ENCODE data around the gene VAC14.
"Not testable (repeated sequence)": the region's sequence is repeated elsewhere in the genome, so short reads cannot be mapped to it uniquely, and the experiment has no call there.

Gene VAC14

DNA sequence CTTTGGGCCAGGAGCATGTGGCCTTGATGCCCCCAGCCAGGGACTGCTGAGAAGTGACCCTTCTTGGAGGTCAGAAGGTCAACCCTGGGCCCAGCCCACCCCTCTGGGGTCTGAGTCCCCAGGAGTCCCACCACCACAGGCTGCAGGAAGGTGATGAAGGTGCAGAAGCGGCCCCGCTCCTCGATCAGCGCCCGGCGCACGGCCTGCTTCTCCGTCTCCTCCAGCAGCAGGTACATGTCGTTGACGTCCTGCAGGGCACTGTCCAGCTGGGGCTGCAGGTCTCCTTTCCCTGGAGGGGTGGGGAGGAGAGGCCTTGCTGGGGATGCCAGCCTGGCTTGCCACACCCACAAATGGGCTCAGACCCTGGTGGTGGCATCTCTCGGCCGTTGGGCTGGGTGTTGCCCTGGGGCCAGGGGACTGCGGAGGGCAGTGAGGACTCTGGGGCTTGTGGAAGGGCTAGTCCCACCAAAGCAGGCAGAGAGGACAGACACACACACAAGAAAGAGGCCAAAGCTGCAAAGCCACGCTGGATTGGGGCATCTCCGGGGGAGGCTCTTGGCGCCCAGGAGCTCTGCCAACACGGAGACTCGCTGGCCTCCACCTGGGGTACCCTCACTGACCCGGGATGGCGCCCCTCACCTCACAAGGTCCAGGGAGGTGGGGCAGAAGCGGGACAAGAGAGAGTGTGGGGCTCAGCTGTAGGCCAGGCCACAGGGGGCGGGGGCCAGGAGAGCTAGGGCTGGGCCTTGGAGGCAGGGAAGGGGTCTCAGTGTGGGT, 122.6 kb downstream of the VAC14 start:
- no peak for DNase-seq

DNA sequence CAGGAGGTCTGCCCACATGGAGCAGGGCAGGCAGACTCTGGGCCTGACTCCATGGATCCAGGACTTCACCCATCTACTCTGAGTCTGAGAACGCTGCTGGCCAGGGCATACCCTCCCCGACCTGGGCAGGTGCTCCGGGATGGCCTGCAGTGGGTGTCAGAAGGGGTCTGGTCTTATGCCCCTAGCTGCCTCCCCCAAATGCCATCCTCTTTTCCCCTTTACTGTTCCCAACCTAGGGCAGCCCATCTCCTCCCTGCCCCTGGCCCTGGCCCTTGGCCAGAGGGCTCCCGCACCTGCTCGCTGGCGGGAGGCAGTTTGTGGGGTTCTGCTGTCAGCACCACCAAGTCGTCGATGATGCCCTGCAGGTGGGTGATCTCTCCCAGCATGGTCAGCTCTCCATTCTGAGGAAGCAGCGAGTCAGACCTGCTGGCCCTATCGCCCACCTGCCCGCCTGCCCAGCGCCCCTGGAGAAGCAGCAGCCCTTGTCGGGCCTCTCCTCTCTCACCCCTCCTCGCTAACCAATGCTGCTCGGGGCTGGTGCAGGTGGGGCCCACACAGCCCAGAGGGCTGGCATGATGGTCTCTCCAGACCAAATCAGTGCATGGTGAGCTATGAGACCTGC, 123.3 kb downstream of the VAC14 start:
- DNase-seq, result no peak

DNA sequence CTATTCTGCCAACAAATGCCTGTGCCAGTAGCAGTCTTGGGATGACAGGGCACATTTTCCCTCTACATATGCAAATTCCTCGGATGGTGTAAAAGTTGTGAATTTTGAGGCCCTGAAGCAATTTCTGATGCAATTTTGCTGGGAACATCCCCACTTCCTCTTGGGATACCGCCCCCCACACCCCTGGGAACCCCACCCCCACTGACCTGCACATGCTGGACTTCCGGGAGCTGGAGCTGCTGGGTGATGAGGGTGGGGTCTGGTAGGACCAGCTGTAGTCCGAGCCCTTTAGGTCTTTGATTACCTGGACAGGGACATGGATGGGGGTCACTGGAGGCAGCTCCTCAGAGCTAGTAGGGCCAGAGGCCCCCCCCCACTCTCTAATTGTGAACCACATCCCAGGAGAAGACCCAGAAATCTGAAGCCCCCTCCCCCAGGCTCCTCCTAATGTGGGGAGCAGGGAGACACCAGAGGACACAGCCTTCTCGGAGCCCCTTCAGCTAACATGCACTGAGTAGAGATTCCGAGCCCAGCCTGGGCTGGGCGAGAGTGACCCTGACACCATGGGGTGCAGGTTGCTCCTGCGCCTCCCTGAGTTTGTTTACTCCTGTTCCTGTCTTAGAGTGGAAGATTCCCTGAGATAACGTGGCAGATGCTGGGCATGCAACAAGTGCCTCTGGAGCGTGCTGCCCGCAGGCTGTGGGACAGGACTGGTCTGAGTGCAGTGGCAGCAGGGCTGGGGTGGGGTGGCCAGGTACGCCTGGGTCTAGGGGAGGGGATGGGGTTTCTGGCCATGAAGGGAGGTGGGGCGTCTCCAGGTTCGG, 124.1 kb downstream of the VAC14 start:
- DNase-seq, result no peak

DNA sequence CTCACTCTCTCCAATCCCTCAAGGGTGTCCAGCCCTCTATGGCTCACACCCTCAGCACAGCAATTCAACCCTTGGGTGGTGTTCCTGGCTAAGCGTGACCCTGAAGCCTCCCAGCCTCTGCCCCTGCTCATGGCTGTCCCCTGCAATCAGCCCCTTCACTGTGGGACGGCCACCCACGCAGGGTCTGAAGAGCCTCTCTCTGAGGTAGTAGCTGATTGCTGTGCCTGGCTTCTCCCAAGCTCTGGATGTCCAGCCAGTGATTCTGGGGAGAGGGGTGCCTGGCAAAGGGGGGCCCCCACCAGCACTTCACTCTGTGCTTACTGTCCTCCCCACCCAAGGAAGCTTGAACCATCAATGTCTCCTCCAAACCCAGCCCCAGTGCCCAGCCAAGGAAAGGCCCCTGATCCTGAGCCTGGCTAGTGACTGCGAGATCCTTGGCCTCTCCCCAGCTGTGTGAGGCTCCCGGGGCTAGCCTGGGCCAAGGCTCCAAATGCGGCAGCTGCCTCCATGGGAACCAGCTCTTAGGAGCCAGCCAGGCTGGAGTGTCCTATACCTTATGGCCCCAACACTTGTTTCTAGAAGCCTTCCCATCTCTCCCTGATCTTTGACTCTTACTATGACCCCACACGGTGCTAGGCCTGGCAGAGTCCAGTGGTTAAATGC, 125.0 kb downstream of the VAC14 start:
- no peak for DNase-seq

DNA sequence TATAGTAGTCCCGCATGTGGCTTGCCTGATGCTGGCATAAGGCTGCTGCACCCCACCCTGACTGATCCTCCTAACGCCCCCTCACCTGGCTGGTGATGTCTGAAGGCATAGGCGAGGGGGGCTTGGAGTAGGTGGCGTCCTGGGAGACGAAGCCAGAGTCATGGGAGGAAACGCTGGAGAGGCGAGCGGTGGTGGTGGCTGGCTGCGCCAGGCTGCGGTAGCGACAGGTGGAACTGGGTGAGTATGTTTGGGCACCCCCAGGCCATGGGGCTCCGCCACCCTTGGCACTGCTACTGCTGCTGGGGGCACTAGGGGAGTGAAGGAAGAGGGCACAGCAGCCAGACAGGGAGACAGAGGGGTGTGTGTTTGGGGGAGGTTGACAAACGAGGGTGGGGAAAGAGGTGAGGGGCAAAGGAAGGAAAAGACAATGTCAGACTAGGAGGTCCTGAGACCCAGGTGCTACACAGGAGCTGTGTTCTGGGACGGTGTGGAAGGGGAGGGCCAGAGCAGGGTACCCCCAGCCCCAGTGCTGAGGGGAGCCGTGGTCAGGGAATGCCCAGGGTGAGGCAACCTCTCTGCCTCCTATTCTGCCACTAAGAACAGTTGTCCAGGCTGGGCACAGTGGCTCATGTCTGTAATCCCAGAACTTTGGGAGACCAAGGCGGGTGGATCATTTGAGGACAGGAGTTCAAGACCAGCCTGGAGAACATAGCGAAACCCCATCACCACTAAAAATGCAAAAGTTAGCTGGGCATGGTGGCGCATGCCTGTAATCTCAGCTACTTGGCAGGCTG, 126.5 kb downstream of the VAC14 start:
- DNase-seq, result no peak

DNA sequence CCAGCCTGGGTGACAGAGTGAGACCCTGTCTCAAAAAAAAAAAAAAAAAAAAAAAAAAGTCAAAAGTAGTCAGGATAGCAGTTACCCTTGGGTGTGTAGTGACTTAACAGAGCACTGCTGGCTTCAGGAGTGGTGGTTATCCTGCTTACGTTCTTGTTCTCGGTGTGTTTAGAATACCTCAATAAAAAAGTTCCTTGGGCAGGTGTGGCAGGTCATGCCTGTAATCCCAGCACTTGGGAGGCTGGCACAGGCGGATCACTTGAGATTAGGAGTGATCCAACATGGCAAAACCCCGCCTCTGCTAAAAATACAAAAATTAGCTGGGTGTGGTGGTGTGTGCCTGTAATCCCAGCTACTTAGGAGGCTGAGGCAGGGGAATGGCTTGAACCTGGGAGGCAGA, 130.0 kb downstream of the VAC14 start:
- DNase-seq, result not testable (repeated sequence)

DNA sequence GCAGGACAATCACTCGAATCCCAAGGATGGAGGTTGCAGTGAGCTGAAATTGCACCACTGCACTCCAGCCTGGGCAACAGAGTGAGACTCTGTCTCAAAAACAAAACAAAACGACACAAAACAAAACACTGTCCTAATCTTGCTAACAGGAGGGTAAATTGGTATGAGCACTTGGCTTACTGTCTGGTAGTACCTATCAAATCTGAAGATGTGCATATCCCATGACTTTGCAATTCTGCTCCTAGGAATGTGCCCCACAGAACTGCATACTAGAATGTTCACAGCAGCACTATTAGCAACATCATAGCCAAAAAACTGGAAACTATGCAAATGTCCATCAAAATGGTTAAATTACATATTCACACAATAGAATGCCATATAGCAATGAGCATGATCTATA, 130.8 kb downstream of the VAC14 start:
- no peak for DNase-seq

DNA sequence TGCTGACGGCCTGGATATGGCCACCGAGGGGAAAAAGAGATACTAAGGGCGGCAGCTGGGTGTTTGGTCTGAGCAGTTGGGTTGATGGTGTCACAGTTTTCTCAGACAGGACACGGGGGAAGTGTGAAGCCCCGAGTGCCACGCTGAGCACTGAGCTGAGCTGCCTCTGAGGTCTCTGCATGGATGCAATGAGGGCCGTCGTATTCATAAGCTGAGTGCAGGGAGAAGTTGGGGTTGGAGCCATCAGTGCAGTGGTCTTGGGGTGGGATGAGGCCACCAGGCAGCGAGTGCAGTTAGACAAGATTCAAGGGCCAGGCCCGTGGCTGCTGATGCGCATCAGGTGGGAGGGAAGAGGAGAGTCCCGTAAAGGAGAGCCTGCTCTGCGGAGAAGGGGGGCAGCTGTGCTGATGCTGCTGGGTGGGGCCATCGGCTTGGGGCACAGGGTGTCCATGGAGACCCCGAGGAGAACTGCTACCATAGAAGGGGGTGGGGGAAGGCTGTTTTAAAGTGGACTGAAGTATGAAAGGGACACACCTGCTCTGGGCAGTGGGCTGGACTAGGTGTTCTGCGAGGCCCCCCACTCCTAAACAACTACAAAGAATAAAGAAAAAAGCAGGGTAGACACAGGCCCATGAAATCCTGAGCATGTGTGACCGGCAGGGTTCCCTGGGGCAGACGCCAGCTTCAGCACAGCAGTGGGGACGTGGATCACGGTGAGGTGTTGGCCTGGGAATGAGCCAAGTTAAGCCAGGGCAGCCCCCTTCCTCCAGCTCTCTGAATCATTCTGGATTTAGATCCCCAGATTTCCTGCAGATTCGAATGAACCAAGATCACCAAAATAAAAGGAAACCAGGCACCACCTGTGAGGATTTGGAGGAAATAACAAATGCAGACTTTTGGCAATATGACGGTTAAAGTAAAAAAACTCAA, 134.9 kb downstream of the VAC14 start:
- no peak for DNase-seq

DNA sequence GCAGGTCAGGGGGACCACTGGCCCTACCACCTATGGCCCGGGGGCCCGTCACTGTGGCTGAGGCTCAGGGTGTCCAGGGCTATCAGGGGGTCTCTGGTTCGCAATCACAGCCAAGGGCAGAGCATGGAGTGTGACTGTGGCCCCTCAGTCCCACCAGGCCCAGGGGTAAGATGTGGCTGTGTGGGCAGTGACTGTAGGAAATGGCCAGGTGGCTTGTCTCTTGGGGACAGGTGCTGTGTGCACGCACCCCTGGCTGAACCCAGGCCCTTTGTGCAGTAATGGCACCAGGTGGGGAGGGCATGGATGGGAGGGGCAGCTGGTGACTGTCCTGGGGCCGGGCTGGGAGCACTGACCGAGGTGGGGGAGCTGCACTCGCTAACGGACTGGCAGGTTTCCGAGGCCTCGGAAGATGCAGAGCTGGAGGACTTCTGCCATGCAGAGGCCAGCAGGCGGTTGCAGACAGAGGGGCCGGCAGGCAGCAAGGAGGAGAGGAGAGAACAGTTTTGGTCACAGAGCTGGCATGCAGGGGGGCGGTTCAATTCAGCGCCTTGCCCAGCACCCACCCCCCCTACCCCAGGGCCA, 135.8 kb downstream of the VAC14 start:
- no peak for DNase-seq

DNA sequence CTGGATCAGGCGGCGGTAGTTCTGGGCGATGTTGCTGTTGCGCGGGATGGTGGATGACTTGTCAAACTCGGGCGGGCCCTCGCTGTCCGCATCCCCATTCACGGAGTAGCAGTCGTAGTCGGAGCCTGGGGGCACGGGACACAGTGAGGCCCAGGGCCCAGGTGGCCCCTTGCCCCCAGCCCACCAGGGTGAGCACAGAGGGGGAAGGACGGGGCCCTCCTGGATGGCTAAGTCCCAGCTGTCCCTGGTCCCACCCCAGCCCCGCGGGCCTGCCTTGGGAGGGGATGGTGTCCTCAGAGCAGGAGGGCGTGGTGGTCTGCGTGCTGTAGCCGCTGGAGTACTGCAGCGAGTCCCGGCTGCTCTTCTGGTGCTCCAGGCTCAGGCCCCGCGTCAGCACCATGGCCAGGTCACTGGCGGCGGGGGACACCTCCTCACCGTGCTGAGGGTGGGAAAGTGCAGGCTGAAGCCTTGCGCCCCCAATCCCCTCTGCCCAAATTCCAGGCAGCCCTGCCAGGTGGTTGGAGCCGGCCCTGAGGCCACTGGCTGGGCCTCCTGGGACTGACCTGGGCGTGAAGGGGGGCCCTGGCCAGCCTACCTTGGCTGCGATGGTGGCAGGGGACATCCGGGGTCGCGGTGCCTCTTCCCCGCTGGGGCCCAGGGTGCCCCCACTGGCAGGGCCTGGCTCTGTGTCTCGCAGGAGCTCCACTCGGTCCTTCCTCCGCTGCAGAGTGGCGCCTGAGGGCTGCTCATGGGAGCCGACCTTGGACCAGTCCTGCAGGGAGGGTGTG, 136.4 kb downstream of the VAC14 start:
- no peak for DNase-seq

DNA sequence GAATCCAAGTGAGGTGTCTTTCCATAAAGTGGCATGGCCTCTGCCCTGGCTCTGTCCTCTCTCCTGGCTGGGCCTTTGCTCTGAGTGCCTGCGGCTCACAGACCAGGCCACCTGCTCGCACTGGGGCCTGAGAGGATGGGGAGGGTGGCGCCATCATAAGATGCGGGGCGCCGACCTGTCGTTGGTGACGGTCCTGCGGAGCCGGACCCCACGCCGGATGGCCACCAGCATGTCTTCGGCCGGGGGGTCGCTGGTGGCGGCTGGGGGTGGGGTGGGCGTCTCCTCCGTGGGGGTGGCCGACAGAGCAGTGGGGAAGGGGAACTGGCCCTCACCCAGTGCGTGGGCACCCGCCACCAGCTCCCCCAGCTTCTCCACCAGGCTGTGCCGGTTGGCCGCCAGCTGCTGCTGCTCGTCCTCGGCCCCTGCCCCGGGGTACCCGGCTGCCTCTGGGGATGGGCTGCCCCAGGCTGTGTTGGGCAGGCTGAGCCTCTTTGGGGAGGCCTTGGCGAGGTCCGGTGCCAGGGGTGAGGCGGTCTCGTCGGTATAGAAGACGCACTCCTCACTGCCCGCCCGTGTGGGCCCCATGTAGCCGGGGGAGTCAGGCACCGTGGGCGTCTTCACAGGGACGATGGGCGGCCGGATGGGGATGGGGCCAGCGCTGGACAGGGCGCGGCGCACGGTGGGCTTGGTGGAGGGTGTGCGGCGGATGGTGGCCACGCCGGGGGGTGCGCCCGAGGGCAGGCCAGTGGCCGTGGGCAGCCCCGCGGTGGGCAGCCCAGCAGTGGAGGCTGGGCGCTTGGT, 137.2 kb downstream of the VAC14 start:
- DNase-seq, result no peak

DNA sequence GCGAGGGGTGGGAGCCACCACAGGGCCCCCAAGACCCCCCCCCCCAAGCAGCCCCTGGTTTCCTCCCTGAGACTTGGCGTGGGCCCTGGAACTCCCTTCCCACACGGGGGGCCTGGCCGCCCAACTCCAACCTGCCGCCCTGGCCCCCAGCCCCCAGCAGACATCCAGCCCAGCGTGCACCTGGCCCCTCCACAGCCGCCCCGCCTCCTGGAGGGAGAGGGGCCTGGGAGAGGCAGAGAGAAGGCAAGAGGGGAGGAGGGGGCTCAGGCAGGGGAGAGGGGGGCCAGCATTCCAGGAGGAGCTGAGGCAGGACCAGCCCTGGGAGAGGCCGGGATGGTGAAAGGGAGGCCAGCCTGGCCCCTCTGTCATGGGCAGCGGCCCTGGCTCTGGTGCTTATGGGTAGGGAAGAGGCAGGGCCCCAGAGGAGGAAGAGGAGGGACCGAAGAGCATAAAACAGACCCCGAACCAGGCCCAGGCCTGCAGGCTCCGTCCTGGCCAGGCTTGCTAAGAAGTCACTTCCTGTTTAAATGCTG, 137.9 kb downstream of the VAC14 start:
- DNase-seq, result no peak

DNA sequence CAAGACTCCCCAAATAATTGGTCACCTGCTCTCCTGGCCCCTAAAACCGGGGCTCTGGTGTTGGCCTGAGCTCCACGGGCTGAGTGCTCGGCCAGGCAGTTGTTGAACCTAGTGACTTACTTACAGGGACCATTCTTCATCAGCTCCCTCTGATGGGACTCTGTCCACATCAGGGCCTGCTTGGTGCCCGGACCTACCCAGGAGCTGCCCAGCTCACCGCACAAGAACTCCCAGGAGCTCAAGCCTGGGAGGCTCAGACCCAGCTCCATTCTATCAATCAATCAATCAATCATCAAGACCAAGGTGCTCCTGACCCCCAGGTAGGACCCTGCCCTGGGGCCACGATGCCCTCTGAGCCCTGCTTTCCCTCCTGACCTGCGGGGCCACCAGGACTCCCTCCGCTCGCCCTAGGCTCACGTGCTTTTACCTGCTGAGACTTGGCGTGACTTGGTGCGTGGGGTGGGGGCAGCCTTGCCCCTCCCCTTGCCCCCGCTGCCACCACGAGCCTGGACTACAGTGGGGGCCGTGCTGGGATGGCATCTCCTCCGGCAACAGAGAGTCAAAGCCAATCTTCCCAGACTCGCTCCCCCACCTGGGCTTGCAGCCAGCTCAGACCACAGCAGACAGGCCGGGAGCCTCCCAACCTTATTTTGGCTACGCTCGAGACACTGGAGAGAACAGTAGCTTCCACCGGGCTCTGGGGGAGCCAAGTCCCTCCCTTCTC, 138.9 kb downstream of the VAC14 start:
- DNase-seq, result no peak

DNA sequence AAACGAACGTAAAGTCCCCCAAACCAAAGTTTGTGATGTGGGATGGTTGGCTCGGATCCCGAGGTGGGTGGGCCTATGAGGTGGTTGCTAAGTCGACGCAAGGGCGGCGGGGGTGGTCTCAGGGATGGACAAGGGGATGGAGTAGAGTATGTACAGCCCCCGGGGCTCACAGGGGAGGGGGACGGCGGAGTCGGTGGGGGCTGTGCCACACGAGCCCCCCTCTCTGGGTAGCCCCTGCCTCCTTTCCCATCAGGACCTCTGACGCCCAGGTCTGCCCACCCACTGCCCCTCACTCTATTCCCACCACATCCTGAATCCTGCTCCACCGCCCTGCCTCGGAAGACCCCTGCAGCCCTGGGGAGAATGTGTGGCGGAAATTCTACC, 139.4 kb downstream of the VAC14 start:
- DNase-seq, result no peak

DNA sequence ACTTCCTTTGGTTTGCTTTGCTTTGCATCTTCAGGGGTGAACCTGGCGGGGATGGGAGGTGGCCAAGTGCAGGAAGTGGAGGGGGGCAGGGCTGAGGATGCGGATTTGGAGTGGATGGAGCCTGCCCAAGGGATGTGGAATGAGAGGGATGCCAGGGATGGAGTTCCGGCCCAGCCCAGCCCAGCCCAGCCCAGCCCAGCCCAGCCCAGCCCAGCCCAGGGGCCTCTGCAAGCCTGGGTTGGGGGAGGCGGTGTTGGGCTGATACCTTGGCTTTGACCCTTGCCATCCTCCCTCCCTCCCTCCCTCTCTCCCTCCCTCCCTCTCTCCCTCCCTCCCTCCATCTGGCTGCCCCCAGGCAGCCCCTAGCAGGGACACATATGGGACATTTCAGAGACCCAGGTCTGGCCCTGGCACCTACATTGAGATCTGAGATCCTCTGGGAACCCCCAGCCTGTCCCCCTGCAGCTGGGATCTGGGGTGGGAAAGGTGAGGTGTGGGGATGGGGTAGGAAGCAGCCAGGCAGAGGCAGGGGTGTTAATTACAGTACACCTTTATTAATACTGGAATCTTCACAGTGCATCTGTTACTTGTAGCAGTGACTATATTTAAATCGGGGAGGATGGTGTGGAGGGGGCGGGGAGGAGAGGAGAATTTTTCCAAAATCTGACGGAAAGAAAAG, 140.1 kb downstream of the VAC14 start:
- no peak for DNase-seq

DNA sequence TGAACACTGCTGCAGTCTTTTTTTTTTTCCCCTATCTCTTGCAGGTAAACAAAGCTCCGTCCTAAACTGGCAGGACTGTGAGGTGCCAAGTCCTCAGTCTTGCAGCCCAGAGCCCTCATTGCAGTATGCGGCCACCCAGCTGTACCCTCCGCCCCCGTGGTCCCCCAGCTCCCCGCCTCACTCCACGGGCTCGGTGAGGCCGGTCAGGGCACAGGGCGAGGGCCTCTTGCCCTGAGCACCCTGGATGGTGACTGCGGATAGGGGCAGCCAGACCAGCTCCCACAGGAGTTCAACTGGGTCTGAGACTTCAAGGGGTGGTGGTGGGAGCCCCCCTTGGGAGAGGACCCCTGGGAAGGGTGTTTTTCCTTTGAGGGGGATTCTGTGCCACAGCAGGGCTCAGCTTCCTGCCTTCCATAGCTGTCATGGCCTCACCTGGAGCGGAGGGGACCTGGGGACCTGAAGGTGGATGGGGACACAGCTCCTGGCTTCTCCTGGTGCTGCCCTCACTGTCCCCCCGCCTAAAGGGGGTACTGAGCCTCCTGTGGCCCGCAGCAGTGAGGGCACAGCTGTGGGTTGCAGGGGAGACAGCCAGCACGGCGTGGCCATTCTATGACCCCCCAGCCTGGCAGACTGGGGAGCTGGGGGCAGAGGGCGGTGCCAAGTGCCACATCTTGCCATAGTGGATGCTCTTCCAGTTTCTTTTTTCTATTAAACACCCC, 140.8 kb downstream of the VAC14 start:
- DNase-seq, result no peak

DNA sequence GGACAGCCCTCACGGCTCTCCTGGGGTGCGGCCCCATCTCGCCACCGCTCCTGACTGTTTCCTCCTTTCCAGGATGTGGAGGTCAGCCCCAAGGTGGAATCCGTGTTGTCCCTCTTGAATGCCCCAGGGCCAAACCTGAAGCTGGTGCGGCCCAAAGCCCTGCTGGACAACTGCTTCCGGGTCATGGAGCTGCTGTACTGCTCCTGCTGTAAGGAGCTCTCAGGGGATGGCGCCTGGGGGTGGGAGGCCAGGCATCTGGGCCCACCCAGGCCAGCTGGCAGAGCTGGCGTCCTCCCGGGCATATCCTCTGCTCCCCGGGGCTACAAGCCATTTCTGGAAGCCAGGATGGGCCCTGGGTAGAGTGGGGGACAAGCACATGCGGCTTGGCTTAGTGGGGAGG, 141.4 kb downstream of the VAC14 start:
- DNase-seq, result no peak

Data from CD4-positive, alpha-beta T cell treated with Interleukin-1 beta for 1 hour (primary cell).